ENCODE data around the gene RPL12. TPM values are rescaled to one million over a fixed set of nuclear protein-coding genes. Genes with fewer than 3 reads are reported as not detected.

RPL12 gene
- polyA plus RNA-seq, 1 donor (not counting 4 experiments of a cell fraction or from before 2014, with no cell fraction given), result 2,671 TPM

DNA sequence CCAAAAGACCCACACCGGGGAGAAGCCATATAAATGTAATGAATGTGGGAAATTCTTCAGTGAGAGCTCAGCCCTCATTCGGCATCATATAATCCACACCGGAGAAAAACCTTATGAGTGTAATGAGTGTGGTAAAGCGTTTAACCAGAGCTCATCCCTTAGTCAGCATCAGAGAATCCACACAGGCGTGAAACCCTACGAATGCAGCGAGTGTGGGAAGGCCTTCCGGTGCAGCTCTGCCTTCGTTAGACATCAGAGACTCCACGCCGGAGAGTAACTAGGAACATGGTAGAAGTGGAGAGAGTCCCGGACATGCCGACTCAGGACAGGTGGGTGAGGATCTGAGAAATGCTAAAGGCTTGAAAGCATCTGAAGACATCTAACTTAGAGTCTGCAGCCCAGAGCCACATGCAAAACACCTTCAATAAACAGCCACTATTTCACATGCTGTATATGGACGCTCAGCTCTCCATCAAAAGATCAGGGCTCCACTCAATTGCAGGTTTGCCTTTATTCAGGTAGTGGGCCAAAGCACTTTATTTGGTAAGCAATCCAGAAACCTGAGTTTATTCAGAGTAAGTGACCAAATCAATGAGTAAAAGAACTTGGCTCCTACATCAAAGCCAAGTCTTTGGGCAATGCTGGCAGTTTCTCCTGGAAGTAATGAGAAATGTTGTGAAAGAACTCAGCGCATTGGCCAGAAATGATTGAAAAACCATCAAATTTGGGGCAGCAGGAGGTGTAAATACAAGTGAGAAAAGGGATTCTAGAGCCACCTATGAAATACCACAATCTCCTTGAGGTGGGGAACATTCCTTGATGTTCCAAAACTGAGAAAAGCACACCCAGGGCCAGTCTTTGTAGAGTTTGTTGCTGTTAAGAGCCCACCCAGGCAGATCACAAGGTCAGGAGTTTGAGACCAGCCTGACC is 6.0 kb downstream of the RPL12 start:
- dilution Hi-C loops (cut with MboI; ENCODE audit: extremely low pct_ligation_motif_present, low sequenced_read_pairs), result no loop called here
- TF ChIP-seq, protein P1, sequence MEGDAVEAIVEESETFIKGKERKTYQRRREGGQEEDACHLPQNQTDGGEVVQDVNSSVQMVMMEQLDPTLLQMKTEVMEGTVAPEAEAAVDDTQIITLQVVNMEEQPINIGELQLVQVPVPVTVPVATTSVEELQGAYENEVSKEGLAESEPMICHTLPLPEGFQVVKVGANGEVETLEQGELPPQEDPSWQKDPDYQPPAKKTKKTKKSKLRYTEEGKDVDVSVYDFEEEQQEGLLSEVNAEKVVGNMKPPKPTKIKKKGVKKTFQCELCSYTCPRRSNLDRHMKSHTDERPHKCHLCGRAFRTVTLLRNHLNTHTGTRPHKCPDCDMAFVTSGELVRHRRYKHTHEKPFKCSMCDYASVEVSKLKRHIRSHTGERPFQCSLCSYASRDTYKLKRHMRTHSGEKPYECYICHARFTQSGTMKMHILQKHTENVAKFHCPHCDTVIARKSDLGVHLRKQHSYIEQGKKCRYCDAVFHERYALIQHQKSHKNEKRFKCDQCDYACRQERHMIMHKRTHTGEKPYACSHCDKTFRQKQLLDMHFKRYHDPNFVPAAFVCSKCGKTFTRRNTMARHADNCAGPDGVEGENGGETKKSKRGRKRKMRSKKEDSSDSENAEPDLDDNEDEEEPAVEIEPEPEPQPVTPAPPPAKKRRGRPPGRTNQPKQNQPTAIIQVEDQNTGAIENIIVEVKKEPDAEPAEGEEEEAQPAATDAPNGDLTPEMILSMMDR (optimal IDR thresholded peaks at IDR 0.05 in 1 of 3, IDR thresholded peaks at IDR 0.05 in 1 of 3, conservative IDR thresholded peaks at IDR 0.05 in 1 of 3; ENCODE audit: extremely low read depth in 1 of 3, insufficient read depth in 2 of 3, low read length in 3 of 3), result no peak
- TF ChIP-seq EZH2 (IDR thresholded peaks at IDR 0.05; ENCODE audit: low read length), result no peak
- H2AFZ ChIP-seq (ENCODE audit: control insufficient read depth, low read length), result no peak overlapping the region
- H3K9ac ChIP-seq (ENCODE audit: control insufficient read depth, extremely low read depth, insufficient read depth, low read length), result no peak overlapping the region
- peaks cover 59% of the 10 kb centered on the region for H4K20me1 ChIP-seq (ENCODE audit: control insufficient read depth, extremely low read depth, insufficient read depth, low read length)
- no peak for FAIRE-seq
- no peak for DNase-seq (ENCODE audit: low read depth, low spot score)
- peaks cover 48 to 82% of the 10 kb centered on the region in 2 experiments for H3K36me3 ChIP-seq (ENCODE audit: control insufficient read depth in 2 of 2, extremely low read depth in 1 of 2, insufficient read depth in 2 of 2, low read length in 2 of 2)
- H3K4me3 ChIP-seq (ENCODE audit: control insufficient read depth in 2 of 3, extremely low read depth in 1 of 3, insufficient read depth in 2 of 3, low read depth in 1 of 3, low read length in 3 of 3), result no peak overlapping the region
- no peak overlapping the region for H3K4me2 ChIP-seq (ENCODE audit: control insufficient read depth, extremely low read depth, insufficient read depth, low read depth, low read length)
- H3K79me2 ChIP-seq (ENCODE audit: control insufficient read depth, insufficient read depth, low read length), result peaks cover 25% of the 10 kb centered on the region
- peaks cover 10% of the 10 kb centered on the region for H3K4me1 ChIP-seq (ENCODE audit: control insufficient read depth, extremely low read depth, insufficient read depth, low read length)
- no peaks in the 10 kb centered on the region for H3K27me3 ChIP-seq (ENCODE audit: control insufficient read depth, extremely low read depth, insufficient read depth, low read length)
- peaks cover 4% of the 10 kb centered on the region for H3K9me1 ChIP-seq (ENCODE audit: control insufficient read depth, extremely low read depth, insufficient read depth, low read length)
- peaks cover 12% of the 10 kb centered on the region for H3K9me3 ChIP-seq (ENCODE audit: control insufficient read depth, low read depth, low read length)
- H3K27ac ChIP-seq (ENCODE audit: control insufficient read depth, insufficient read depth, low read length), result no peak overlapping the region

DNA sequence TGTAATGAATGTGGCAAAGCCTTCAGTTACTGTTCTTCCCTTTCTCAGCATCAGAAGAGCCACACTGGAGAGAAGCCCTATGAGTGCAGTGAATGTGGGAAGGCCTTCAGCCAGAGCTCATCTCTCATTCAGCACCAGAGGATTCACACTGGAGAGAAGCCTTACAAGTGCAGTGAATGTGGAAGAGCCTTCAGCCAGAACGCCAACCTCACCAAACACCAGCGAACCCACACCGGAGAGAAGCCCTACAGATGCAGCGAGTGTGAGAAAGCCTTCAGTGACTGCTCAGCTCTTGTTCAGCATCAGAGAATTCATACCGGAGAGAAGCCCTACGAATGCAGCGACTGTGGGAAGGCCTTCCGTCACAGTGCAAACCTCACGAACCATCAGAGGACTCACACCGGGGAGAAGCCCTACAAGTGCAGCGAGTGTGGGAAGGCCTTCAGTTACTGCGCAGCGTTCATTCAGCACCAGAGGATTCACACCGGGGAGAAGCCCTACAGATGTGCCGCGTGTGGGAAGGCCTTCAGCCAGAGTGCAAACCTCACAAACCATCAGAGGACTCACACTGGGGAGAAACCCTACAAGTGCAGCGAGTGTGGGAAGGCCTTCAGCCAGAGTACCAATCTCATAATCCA is 6.8 kb downstream of the RPL12 start:
- TF ChIP-seq, protein P1 (optimal IDR thresholded peaks at IDR 0.05 in 1 of 3, IDR thresholded peaks at IDR 0.05 in 1 of 3, conservative IDR thresholded peaks at IDR 0.05 in 1 of 3; ENCODE audit: extremely low read depth in 1 of 3, insufficient read depth in 2 of 3, low read length in 3 of 3), result no peak
- TF ChIP-seq EZH2 (IDR thresholded peaks at IDR 0.05; ENCODE audit: low read length), result no peak
- no peak overlapping the region for H3K27ac ChIP-seq (ENCODE audit: control insufficient read depth, insufficient read depth, low read length)
- H3K27me3 ChIP-seq (ENCODE audit: control insufficient read depth, extremely low read depth, insufficient read depth, low read length), result no peaks in the 10 kb centered on the region
- H2AFZ ChIP-seq (ENCODE audit: control insufficient read depth, low read length), result no peak overlapping the region
- dilution Hi-C loops (cut with MboI; ENCODE audit: extremely low pct_ligation_motif_present, low sequenced_read_pairs), result no loop called here
- peaks cover 17% of the 10 kb centered on the region for H3K79me2 ChIP-seq (ENCODE audit: control insufficient read depth, insufficient read depth, low read length)
- no peak overlapping the region for H3K4me2 ChIP-seq (ENCODE audit: control insufficient read depth, extremely low read depth, insufficient read depth, low read depth, low read length)
- DNase-seq (ENCODE audit: low read depth, low spot score), result no peak
- no peak overlapping the region for H3K4me3 ChIP-seq (ENCODE audit: control insufficient read depth in 2 of 3, extremely low read depth in 1 of 3, insufficient read depth in 2 of 3, low read depth in 1 of 3, low read length in 3 of 3)
- H4K20me1 ChIP-seq (ENCODE audit: control insufficient read depth, extremely low read depth, insufficient read depth, low read length), result peaks cover 51% of the 10 kb centered on the region
- H3K9me1 ChIP-seq (ENCODE audit: control insufficient read depth, extremely low read depth, insufficient read depth, low read length), result peaks cover 4% of the 10 kb centered on the region
- peaks cover 45 to 80% of the 10 kb centered on the region in 2 experiments for H3K36me3 ChIP-seq (ENCODE audit: control insufficient read depth in 2 of 2, extremely low read depth in 1 of 2, insufficient read depth in 2 of 2, low read length in 2 of 2)
- H3K4me1 ChIP-seq (ENCODE audit: control insufficient read depth, extremely low read depth, insufficient read depth, low read length), result peaks cover 4% of the 10 kb centered on the region
- no peak for FAIRE-seq
- no peak overlapping the region for H3K9ac ChIP-seq (ENCODE audit: control insufficient read depth, extremely low read depth, insufficient read depth, low read length)
- H3K9me3 ChIP-seq (ENCODE audit: control insufficient read depth, low read depth, low read length), result peaks cover 12% of the 10 kb centered on the region
